Loucy (cell line): ENCODE data around the gene ARL3.

ENCODE experiments used
- H2AFZ ChIP-seq: fragments of 200-600 bp; sonication (generic); 2 replicates; pipeline ENCODE4 v1.6.0; 2016; ENCODE audit warnings: antibody characterized with exemption, mild to moderate bottlenecking, low read length, moderate library complexity
- H3F3A ChIP-seq: fragments of 200-600 bp; 2 replicates; pipeline ENCODE4 v1.6.0; 2016; ENCODE audit warnings: antibody characterized with exemption, low read depth, mild to moderate bottlenecking
- H3K27me3 ChIP-seq: fragments of 200-600 bp; sonication (generic); 2 replicates; pipeline ENCODE4 v1.6.1; 2014; ENCODE audit warnings: low read length, mild to moderate bottlenecking; ENCODE audit not compliant: insufficient read depth, poor library complexity, severe bottlenecking
- H3K36me3 ChIP-seq: fragments of 200-600 bp; sonication (generic); 2 replicates; pipeline ENCODE4 v1.6.1; 2016; ENCODE audit warnings: low read length; ENCODE audit not compliant: insufficient read depth
- H3K4me1 ChIP-seq: fragments of 200-600 bp; sonication (generic); 2 replicates; pipeline ENCODE4 v1.5.1; 2014; ENCODE audit warnings: low read length, mild to moderate bottlenecking; ENCODE audit not compliant: insufficient read depth, poor library complexity, severe bottlenecking
- H3K4me2 ChIP-seq: fragments of 200-600 bp; sonication (generic); 2 replicates; pipeline ENCODE4 v1.6.0; 2014; ENCODE audit warnings: antibody characterized with exemption, low read length, low read depth, mild to moderate bottlenecking; ENCODE audit not compliant: poor library complexity, severe bottlenecking
- H3K4me3 ChIP-seq: fragments of 200-600 bp; sonication (generic); 2 replicates; pipeline ENCODE4 v1.5.1; 2014; ENCODE audit warnings: low read length, mild to moderate bottlenecking, mixed read lengths; ENCODE audit not compliant: poor library complexity, severe bottlenecking
- H3K79me2 ChIP-seq: fragments of 200-600 bp; sonication (generic); 2 replicates; pipeline ENCODE4 v1.6.1; 2014; ENCODE audit warnings: low read length; ENCODE audit not compliant: insufficient read depth
- H3K9ac ChIP-seq: fragments of 200-600 bp; sonication (generic); 2 replicates; pipeline ENCODE4 v1.6.0; 2014; ENCODE audit warnings: mild to moderate bottlenecking, low read depth, low read length, moderate library complexity; ENCODE audit not compliant: poor library complexity, severe bottlenecking
- H3K9me2 ChIP-seq: fragments of 200-600 bp; sonication (generic); replicated peaks from 2 replicates; pipeline ENCODE4 v1.6.1; 2016; ENCODE audit warnings: low read depth, low read length, mixed read lengths
- H3K9me3 ChIP-seq: fragments of 200-600 bp; sonication (generic); 2 replicates; pipeline ENCODE4 v1.6.1; 2014; ENCODE audit warnings: mild to moderate bottlenecking, antibody characterized with exemption, low read length, low read depth; ENCODE audit not compliant: insufficient read depth
- H4K20me1 ChIP-seq: fragments of 200-600 bp; sonication (generic); 2 replicates; pipeline ENCODE4 v1.6.0; 2014; ENCODE audit warnings: antibody characterized with exemption, low read length, mild to moderate bottlenecking; ENCODE audit not compliant: insufficient read depth, poor library complexity, severe bottlenecking
- CTCF ChIP-seq: fragments of 200-600 bp; sonication (generic); conservative IDR thresholded peaks from 2 replicates; pipeline ENCODE4 v1.5.1; 2014; ENCODE audit warnings: mild to moderate bottlenecking, antibody characterized with exemption, low read length
- EZH2phosphoT487 ChIP-seq: fragments of 200-600 bp; IDR thresholded peaks from 2 replicates; pipeline ENCODE4 v1.6.1; 2018; ENCODE audit warnings: antibody characterized with exemption, mild to moderate bottlenecking, moderate library complexity, borderline replicate concordance

The ARL3 gene

GRCh38 chr10:102713814-102714620 is at the start of gene ARL3:
Gene ARL3, minus strand, starts transcription at chr10:102714397. Its CDS starts 122 bp downstream, at chr10:102714275.
- Histone ChIP-seq H3K4me2 (peak within 1 kb of the TSS; percentile 89), H3K4me1 (peaks cover 53% of the 10 kb centered on the region), H3K9ac (peak within 1 kb of the TSS; percentile 77), H3K4me3 (peak within 1 kb of the TSS; percentile 87), H3K36me3 (no peaks in the 10 kb centered on the region), H3K9me2 (no peaks in the 10 kb centered on the region), H3K27me3 (no peaks in the 10 kb centered on the region), H2AFZ (peak within 1 kb of the TSS; percentile 84), H3K79me2 (peaks cover 65% of the 10 kb centered on the region), H4K20me1 (no peaks in the 10 kb centered on the region), H3K9me3 (no peaks in the 10 kb centered on the region), H3F3A (no peaks in the 10 kb centered on the region; the same call in 1 of the 2 replicates)
- TF ChIP-seq EZH2phosphoT487: no peak
- peak; percentile 55 for TF ChIP-seq CTCF

- H3K4me3 ChIP-seq: no peak overlapping the region
- TF ChIP-seq EZH2phosphoT487: no peak
- TF ChIP-seq CTCF: no peak
- H4K20me1 ChIP-seq: no peaks in the 10 kb centered on the region
- no peaks in the 10 kb centered on the region for H3K27me3 ChIP-seq
- H3K4me2 ChIP-seq: no peak overlapping the region
- peaks cover 17% of the 10 kb centered on the region for H3K79me2 ChIP-seq
- H3K9me3 ChIP-seq: no peaks in the 10 kb centered on the region
- H2AFZ ChIP-seq: no peak overlapping the region
- H3K9me2 ChIP-seq: no peaks in the 10 kb centered on the region
- H3K9ac ChIP-seq: no peak overlapping the region
- peaks cover 5% of the 10 kb centered on the region for H3K4me1 ChIP-seq
- no peaks in the 10 kb centered on the region for H3K36me3 ChIP-seq
- H3F3A ChIP-seq: no peaks in the 10 kb centered on the region
Observed at GRCh38 chr10:102763037-102763607, 48.9 kb upstream of the ARL3 start.

GRCh38 chr10:102762401-102763015 is 48.3 kb upstream of the ARL3 start:
- peaks cover 19% of the 10 kb centered on the region for H3K79me2 ChIP-seq
- no peaks in the 10 kb centered on the region for H3K27me3 ChIP-seq
- no peak overlapping the region for H3K4me3 ChIP-seq

More at GRCh38 chr10:102762401-102763015, 48.3 kb upstream of the ARL3 start:
- Histone ChIP-seq H3K9me2 (no peaks in the 10 kb centered on the region), H3K4me2 (no peak overlapping the region), H2AFZ (no peak overlapping the region), H3K9ac (no peak overlapping the region), H3K9me3 (no peaks in the 10 kb centered on the region), H3K36me3 (no peaks in the 10 kb centered on the region), H4K20me1 (no peaks in the 10 kb centered on the region), H3K4me1 (peaks cover 5% of the 10 kb centered on the region), H3F3A (no peaks in the 10 kb centered on the region)
- no peak for TF ChIP-seq CTCF
- TF ChIP-seq EZH2phosphoT487: no peak
